Pancreas (tissue), 10 donors: Measurements from ENCODE around the gene CCDC27. TPM values are rescaled to one million over a fixed set of nuclear protein-coding genes. Genes with fewer than 3 reads are reported as not detected.

Source experiments
- ATAC-seq, 4 donors: fragments of 200-7000 bp; cut with Tn5 transposase; one replicate each; pipeline versions ENCODE4 v1.8.0 to v1.9.1; 2020; ENCODE audit warnings: mild to moderate bottlenecking in 4 of 4, moderate library complexity in 4 of 4
- DNase-seq, 6 donors: peaks; one replicate each; pipeline ENCODE4 v3.0.0-alpha.2; 2020
- FAIRE-seq: peaks from 2 replicates; lab custom pipeline; 2012; peaks lifted over from hg19 to GRCh38; lab: Jason Lieb, UNC
- H3K27ac ChIP-seq, 4 donors: fragments of 200-600 bp; sonication (generic); 1 replicate in 3 of 4; 2 replicates in 1 of 4; pipeline versions ENCODE4 v1.5.0 to v1.8.0; 2020
- H3K27me3 ChIP-seq, 4 donors: fragments of 200-600 bp; one replicate each; pipeline ENCODE4 v1.8.0; 2021
- H3K36me3 ChIP-seq, 3 donors: fragments of 200-600 bp; sonication (generic) in 1 of 3; one replicate each; pipeline versions ENCODE4 v1.5.0 to v1.8.0; 2020 to 2021
- H3K4me1 ChIP-seq, 3 donors: fragments of 200-600 bp; one replicate each; pipeline ENCODE4 v1.8.0; 2021
- H3K4me3 ChIP-seq, 4 donors: fragments of 200-600 bp; sonication (generic) in 2 of 4; one replicate each; pipeline versions ENCODE4 v1.5.0 to v1.8.0; 2020 to 2021
- H3K9me3 ChIP-seq, 4 donors: fragments of 200-600 bp; one replicate each; pipeline ENCODE4 v1.8.0; 2021
- WGBS, 2 donors: extraction: QIAGEN DNeasy Blood & Tissue Kit; methylation state at CpG; one replicate each; pipeline ENCODE4 v1.1.7; 2013; 5-methylcytosine and 5-hydroxymethylcytosine counted together
- intact Hi-C, 3 donors: fragments of 100-400 bp; cut with DNase I; formaldehyde crosslinking; loops; one replicate each; pipeline versions ENCODE4 v1.11.1 to v1.14.2; 2022
- polyA plus RNA-seq, 2 donors: library from polyadenylated mRNA; stranded (reverse); fragments of 200-250 nt; gene quantifications; one replicate each; pipeline ENCODE4 v1.2.3, GENCODE V29; 2013
- total RNA-seq, 6 donors: library from RNA; stranded (reverse); fragmentation: NEBNext Ultra II Directional in 4 of 6; extraction: Animal tissue kit (Norgen Biotek cat#: 25700) in 4 of 6; gene quantifications; one replicate each; pipeline versions ENCODE4 v1.2.1 to v1.2.4, GENCODE V29; 2021 to 2023
- TF ChIP-seq, protein P1 (sequence below), 4 donors: fragments of 200-600 bp; sonication (generic) in 3 of 4; IDR thresholded peaks; one replicate each; pipeline versions ENCODE4 v1.5.0 to v1.8.0; 2021; ENCODE audit warnings: antibody characterized with exemption in 4 of 4
- donor health status: healthy with polysubstance abuse.
- donor health status: DM: no; HTN: no; CAD: no; lungs with moderate emphysema.
- donor health status: DM: no; HTN: no; CAD: no.
- donor health status: control.
- donor health status: control.
- donor health status: Bipolar disorder and iron deficiency.
- donor health status: DM: yes; HTN: yes; CAD: no.
- donor health status: DM: no; HTN: no; CAD: no.
- donor health status: DM: no; HTN: no; CAD: no.
- donor health status: DM: yes; HTN: yes; CAD: no.

CCDC27 gene
- total and polyA plus RNA-seq, 8 donors, result 0.04 TPM; not detected in 7

DNA sequence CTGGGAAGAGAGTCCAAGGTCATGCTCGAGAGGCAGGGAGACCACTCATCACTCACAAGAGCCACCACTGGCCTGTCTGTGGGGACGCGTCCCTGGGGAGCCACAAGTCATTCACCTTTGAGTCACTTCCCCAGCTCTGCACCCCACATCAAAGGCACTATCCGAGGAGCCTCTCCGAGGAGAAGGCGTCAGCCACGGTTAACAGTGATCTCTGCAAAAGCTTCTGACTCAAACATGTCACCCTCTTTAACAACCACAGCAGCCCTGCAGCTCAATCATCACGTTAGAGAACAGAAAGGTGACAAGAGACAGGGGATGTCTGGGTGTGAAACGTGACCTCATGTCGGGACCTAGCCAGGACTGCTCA is 35.1 kb downstream of the CCDC27 start:
- Histone ChIP-seq H3K4me3 (no peak overlapping the region), H3K36me3 (peaks cover 0 to 47% (median 17%) of the 10 kb centered on the region in 3 donors), H3K4me1 (no peaks in the 10 kb centered on the region), H3K9me3 (no peaks in the 10 kb centered on the region), H3K27ac (no peak overlapping the region), H3K27me3 (no peaks in the 10 kb centered on the region)
- WGBS, 2 donors, result 78 to 80% methylated on average over 10 of the region's 10 CpGs
- intact Hi-C loops, result no loop called here
- DNase-seq, result peak in 2 of 6 donors; percentile 30 to 37
- no peak for FAIRE-seq
- TF ChIP-seq, protein P1, sequence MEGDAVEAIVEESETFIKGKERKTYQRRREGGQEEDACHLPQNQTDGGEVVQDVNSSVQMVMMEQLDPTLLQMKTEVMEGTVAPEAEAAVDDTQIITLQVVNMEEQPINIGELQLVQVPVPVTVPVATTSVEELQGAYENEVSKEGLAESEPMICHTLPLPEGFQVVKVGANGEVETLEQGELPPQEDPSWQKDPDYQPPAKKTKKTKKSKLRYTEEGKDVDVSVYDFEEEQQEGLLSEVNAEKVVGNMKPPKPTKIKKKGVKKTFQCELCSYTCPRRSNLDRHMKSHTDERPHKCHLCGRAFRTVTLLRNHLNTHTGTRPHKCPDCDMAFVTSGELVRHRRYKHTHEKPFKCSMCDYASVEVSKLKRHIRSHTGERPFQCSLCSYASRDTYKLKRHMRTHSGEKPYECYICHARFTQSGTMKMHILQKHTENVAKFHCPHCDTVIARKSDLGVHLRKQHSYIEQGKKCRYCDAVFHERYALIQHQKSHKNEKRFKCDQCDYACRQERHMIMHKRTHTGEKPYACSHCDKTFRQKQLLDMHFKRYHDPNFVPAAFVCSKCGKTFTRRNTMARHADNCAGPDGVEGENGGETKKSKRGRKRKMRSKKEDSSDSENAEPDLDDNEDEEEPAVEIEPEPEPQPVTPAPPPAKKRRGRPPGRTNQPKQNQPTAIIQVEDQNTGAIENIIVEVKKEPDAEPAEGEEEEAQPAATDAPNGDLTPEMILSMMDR (IDR thresholded peaks at IDR 0.05), result no peak
- no peak for ATAC-seq

- Histone ChIP-seq H3K9me3 (no peaks in the 10 kb centered on the region), H3K27ac (no peak overlapping the region), H3K36me3 (peaks cover 0 to 41% (median 13%) of the 10 kb centered on the region in 3 donors), H3K4me1 (no peaks in the 10 kb centered on the region), H3K4me3 (no peak overlapping the region), H3K27me3 (no peaks in the 10 kb centered on the region)
- WGBS, 2 donors, result 87 to 93% methylated on average over 26 of the region's 26 CpGs
- intact Hi-C loops, result no loop called here
- ATAC-seq (no peak), DNase-seq (peak in 2 of 6 donors; percentile 44 to 68), FAIRE-seq (no peak)
- TF ChIP-seq, protein P1 (IDR thresholded peaks at IDR 0.05), result no peak
Measured at GRCh38 chr1:3787745-3788605, 35.7 kb downstream of the CCDC27 start.

DNA sequence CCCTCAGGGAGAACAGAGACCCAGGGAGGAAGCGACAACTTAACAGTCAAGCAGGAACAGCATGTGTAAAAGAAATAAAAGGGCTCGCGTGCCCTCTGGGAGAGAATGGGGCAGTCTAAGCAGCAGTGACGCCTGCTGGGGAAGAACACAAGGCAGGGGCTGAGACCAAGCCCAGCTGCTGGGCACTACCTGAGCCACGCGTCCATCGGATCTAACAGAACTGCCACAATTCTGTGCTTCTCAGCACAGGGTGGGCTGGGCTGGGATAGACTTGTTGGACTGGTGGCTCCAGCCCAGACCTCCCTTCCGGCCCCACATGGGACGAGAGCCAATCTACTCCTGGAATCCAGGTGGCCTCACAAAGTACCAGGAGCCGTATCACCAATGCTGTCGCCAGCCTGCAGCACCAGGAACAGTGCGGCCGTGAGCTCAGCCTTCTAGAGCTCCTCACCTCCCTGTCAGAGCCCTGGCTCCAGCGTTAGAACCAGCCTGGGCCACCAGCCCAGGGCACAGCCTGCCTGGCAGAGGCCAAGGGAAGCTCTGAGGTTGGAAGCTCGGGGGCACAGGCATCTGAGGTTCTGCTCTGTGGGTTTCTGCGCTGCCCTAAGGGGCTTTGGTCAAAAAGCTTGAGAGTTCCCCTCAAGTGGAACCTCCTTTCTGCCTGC is 36.6 kb downstream of the CCDC27 start:
- DNase-seq (peak in 2 of 6 donors; percentile 37 to 46), FAIRE-seq (no peak), ATAC-seq (no peak)
- intact Hi-C loops, result no loop called here
- Histone ChIP-seq H3K27me3 (no peaks in the 10 kb centered on the region), H3K4me1 (peaks cover 0 to 9% (median 7%) of the 10 kb centered on the region in 3 donors), H3K4me3 (no peak overlapping the region), H3K9me3 (no peaks in the 10 kb centered on the region), H3K27ac (no peak overlapping the region), H3K36me3 (peaks cover 0 to 31% (median 13%) of the 10 kb centered on the region in 3 donors)
- WGBS, 2 donors, result 79 to 81% methylated on average over 16 of the region's 16 CpGs
- TF ChIP-seq, protein P1 (IDR thresholded peaks at IDR 0.05), result no peak

DNA sequence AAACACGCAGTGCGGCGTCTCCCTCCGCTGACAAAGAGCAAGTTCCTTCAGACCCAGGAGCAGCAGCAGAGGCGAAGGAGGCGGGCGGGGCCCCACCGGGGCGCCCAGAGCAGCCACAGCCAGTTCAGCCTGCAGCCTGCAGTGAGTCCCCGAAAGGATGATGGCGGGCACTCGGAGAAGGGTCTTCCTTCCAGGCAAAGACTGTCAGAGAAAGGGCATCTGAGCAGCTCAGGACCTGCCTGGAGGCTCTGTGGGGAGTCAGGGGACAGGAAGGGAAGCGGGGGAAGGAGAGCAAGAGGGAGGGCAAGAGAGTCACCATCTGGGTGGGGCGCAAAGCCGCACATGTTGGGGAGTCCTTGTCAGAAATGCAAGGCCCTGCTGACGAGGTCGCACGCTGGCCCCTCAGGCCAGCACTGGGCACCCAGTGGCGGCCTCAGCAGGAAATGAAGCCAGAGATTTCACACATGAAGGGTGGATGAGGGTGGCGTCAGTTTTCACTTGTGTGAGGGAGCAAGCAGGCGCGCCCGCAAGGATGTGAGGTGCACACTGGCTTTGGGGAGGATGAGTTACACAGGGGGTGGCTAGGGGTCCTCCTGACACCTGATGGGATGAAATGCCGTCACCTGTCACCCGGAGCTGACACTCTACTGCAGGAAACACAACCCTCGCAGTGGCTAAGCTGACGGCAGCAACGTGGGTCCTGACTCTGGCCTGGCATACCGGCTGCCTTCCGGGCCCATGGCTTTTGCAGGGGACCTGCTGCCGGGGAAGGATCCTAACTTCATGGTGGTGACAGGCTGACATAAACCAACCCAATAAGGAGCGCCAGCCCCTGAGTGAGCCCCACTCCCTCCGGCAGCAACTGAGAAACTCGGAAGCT is 37.4 kb downstream of the CCDC27 start:
- ATAC-seq, result no peak
- peak in 2 of 6 donors; percentile 26 to 43 for DNase-seq
- no peaks in the 10 kb centered on the region for H3K27me3 ChIP-seq
- WGBS, 2 donors, result 86 to 89% methylated on average over 34 of the region's 34 CpGs
- no peaks in the 10 kb centered on the region for H3K9me3 ChIP-seq
- H3K36me3 ChIP-seq, result peaks cover 0 to 25% (median 9%) of the 10 kb centered on the region in 3 donors
- H3K4me1 ChIP-seq, result peaks cover 0 to 17% (median 15%) of the 10 kb centered on the region in 3 donors
- TF ChIP-seq, protein P1 (IDR thresholded peaks at IDR 0.05), result no peak
- H3K27ac ChIP-seq, result no peak overlapping the region
- no peak for FAIRE-seq
- H3K4me3 ChIP-seq, result no peak overlapping the region
- intact Hi-C loops, result no loop called here
